ENCODE data around the gene JAG2. TPM values are rescaled to one million over a fixed set of nuclear protein-coding genes. Genes with fewer than 3 reads are reported as not detected.
A peak's percentile ranks its signal among the peaks of the same experiment; 100 is the strongest.

The JAG2 gene
- total and polyA plus RNA-seq, 11 donors, result 19.1 to 62.4 (median 25.9) TPM

DNA sequence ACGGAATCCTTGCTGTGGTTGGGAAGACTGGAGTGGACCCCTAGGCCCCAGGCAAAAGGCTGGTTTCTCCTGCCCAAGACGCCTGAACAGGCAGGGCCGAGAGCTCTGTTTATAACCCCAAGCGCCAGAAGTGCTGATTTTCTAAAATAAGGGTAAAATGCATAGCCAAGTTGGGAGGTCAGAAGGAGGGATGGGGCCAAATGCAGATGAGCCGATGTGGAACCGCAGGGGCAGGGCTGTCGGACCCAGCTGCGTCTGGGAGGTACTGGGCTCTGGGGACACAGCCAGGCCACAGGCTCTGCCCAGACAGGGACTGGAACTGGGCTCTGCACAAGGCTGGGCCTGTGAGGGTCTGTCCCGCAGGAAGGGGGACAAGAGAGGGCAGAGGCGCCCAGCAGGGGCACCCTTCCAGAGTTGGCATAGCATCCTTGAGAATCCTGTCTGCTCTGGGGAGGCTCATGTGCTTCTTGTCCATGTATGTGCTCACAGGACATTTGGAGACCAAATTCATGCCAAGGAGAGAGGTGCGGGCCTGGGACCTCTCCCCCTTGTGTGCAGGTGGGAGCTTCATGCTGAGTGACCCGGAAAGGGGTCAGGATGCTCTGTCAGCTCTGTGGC is 49.1 kb downstream of the JAG2 start:
- DNase-seq, result peak in 1 of 5 donors; percentile 5
- H3K36me3 ChIP-seq, result no peaks in the 10 kb centered on the region
- no peak for ATAC-seq
- peaks cover 0 to 21% (median 15%) of the 10 kb centered on the region in 12 donors for H3K9me3 ChIP-seq
- H3K4me3 ChIP-seq, result no peak overlapping the region
- 82 to 84% (median 84%) methylated on average over 12 of the region's 12 CpGs for WGBS, 4 donors
- H3K27ac ChIP-seq, result no peak overlapping the region
- TF ChIP-seq POLR2A (IDR thresholded peaks at IDR 0.05), result no peak
- TF ChIP-seq, protein P1, sequence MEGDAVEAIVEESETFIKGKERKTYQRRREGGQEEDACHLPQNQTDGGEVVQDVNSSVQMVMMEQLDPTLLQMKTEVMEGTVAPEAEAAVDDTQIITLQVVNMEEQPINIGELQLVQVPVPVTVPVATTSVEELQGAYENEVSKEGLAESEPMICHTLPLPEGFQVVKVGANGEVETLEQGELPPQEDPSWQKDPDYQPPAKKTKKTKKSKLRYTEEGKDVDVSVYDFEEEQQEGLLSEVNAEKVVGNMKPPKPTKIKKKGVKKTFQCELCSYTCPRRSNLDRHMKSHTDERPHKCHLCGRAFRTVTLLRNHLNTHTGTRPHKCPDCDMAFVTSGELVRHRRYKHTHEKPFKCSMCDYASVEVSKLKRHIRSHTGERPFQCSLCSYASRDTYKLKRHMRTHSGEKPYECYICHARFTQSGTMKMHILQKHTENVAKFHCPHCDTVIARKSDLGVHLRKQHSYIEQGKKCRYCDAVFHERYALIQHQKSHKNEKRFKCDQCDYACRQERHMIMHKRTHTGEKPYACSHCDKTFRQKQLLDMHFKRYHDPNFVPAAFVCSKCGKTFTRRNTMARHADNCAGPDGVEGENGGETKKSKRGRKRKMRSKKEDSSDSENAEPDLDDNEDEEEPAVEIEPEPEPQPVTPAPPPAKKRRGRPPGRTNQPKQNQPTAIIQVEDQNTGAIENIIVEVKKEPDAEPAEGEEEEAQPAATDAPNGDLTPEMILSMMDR (IDR thresholded peaks at IDR 0.05), result no peak
- H3K27me3 ChIP-seq, result peaks cover 0 to 13% (median 0%) of the 10 kb centered on the region in 9 donors
- intact Hi-C loops (cut with DNase I), result no loop called here
- H3K4me1 ChIP-seq, result no peaks in the 10 kb centered on the region

DNA sequence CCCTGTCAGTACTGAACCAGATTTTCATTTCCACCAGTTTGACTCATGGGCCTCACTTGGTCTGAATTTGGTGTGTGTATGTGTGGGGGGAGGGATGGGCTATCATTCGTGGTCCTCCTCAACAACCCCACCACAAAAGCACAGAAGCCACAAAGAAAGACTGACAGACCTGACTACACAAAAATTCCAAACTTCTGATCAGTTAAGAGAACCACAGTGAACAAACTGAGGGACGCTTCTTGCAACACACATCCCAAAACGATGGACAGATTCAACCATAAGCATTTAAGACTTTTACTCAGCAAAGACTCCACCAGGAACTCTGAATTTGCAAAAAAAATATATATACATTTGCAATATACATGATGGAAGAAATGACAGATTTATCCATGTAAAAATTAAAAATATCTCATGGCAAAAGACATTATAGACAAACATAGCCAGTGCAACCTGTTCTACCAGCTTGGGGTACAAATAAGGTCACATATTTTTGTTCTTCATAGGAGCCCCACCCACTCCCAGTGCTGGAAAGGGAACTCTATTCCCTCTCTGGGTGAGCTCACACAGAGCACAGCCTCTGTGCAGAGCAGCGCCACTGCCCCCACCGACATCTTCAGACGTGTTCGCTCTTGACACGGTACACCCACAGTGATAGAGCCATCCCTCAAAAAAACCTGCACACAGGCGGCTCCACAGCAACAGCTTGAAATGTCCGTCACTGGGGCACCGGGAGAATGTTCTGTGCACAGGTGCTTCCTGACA is 49.7 kb downstream of the JAG2 start:
- ATAC-seq, result no peak
- WGBS, 4 donors, result 71 to 81% (median 75%) methylated on average over 8 to 11 of the region's 11 CpGs

DNA sequence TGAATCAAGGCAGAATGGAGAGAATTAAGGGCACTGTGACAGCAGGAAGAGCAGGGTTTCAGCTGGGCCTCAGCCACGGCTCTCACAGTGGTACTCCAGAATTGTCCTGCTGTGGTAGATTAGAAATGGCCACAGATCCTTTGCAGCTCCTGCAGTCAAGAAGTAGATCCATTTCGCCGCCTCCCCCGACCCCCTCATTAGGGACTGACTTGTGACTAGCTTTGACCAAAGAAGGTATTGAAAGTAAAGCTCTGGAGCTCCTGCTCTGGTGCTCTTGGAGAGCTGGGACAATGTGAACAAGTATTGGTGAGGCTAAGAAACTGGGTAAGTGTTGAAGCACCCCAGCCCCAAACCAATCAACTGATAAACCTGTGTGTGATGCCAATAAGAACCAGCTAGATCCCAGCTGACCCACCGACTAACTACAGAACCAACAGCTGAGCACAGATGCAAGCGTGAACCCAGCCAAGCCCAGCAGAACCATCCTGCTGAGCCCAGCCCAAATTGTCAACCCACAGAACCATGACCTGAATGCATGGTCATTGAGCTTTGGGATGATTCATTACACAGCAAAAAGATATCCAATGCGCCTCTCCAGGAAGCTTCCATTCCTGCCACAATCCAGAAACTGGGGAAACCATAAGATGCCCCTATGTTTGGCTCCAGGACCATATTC is 50.7 kb downstream of the JAG2 start:
- no peak overlapping the region for H3K27ac ChIP-seq
- TF ChIP-seq POLR2A (IDR thresholded peaks at IDR 0.05), result no peak
- TF ChIP-seq, protein P1 (IDR thresholded peaks at IDR 0.05), result no peak
- no peaks in the 10 kb centered on the region for H3K4me1 ChIP-seq
- DNase-seq (peak in 1 of 5 donors; percentile 5), ATAC-seq (no peak)
- no peak overlapping the region for H3K4me3 ChIP-seq
- peaks cover 0 to 13% (median 0%) of the 10 kb centered on the region in 9 donors for H3K27me3 ChIP-seq
- H3K36me3 ChIP-seq, result no peaks in the 10 kb centered on the region
- 91 to 93% (median 92%) methylated on average over 7 of the region's 7 CpGs for WGBS, 4 donors
- peaks cover 0 to 21% (median 13%) of the 10 kb centered on the region in 12 donors for H3K9me3 ChIP-seq
- intact Hi-C loops (cut with DNase I), result no loop called here

More for the DNA sequence above, 49.7 kb downstream of the JAG2 start:
- no peak overlapping the region for H3K4me3 ChIP-seq
- H3K36me3 ChIP-seq, result no peaks in the 10 kb centered on the region
- TF ChIP-seq, protein P1 (IDR thresholded peaks at IDR 0.05), result no peak
- no peak for TF ChIP-seq POLR2A (IDR thresholded peaks at IDR 0.05)
- peaks cover 0 to 21% (median 15%) of the 10 kb centered on the region in 12 donors for H3K9me3 ChIP-seq
- H3K27ac ChIP-seq, result no peak overlapping the region
- peak in 1 of 5 donors; percentile 13 for DNase-seq
- H3K4me1 ChIP-seq, result no peaks in the 10 kb centered on the region
- intact Hi-C loops (cut with DNase I), result no loop called here
- H3K27me3 ChIP-seq, result peaks cover 0 to 13% (median 0%) of the 10 kb centered on the region in 9 donors

DNA sequence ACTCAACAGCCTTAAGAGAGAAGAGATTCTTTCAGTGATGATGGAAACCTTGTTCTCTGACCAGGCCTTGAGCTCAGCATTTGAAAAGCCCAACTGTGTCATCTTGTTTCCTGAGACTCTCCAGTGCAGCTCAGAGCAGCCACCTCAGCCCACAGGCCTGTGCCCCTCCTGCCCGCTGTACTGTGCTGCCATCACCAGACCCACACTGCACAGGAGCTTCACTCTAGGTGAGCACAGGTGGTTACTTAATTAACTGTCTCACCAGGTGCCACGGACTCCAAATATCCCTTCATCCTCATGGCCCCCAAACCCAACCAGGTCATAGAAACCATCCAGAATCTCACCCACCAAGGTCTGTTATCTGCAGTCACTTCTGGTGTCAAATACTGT is 51.3 kb downstream of the JAG2 start:
- Histone ChIP-seq H3K4me1 (no peaks in the 10 kb centered on the region), H3K9me3 (peaks cover 0 to 16% (median 8%) of the 10 kb centered on the region in 12 donors), H3K27me3 (peaks cover 0 to 12% (median 0%) of the 10 kb centered on the region in 9 donors), H3K4me3 (no peak overlapping the region), H3K36me3 (no peaks in the 10 kb centered on the region), H3K27ac (no peak overlapping the region)
- peak in 1 of 5 donors; percentile 2 for DNase-seq
- TF ChIP-seq POLR2A (IDR thresholded peaks at IDR 0.05), result no peak
- TF ChIP-seq, protein P1 (IDR thresholded peaks at IDR 0.05), result no peak
- ATAC-seq, result no peak
- intact Hi-C loops (cut with DNase I), result no loop called here
- 83 to 91% (median 89%) methylated on average over 2 of the region's 2 CpGs for WGBS, 4 donors

All from heart left ventricle (tissue), 16 donors.